Measurements from ENCODE around the gene RALGPS2. TPM values are rescaled to one million over a fixed set of nuclear protein-coding genes. Genes with fewer than 3 reads are reported as not detected.

Gene RALGPS2
- total and polyA plus RNA-seq, 12 donors: 1.4 to 12.8 (median 7.4) TPM

DNA sequence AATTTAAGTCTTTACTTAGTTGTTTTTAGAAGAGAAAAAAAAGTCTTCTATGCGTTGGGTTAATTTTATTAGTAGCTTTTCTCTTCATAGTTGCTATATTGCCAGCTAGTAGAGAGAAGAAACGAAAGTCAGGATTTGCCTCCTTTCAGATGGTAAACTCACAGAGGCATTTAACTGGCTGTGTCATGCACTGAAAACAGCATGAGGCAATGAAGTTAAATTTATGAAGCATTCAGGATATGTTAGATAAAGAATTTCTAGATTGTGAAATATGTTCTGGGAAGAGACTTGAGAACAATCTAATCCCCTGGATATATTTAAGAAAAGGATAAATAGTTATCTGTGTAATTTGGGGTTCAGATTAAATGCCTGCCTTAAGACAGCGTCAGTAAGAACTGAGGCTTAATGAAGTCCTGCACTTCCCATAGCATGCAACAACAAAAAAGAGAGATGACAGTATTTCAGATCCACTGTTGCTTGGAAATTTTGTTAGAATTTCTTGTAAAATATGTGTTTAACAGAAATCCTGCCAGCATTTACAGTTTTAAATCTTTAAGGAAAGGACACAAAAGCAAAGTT is 144.2 kb downstream of the RALGPS2 start:
- intact Hi-C loops (cut with DNase I): loop anchor here in 1 of 10 donors (5.0 kb wide), 1 partner anchor 68 kb away; no protein-coding TSS in a partner anchor
- TF ChIP-seq, protein P1, sequence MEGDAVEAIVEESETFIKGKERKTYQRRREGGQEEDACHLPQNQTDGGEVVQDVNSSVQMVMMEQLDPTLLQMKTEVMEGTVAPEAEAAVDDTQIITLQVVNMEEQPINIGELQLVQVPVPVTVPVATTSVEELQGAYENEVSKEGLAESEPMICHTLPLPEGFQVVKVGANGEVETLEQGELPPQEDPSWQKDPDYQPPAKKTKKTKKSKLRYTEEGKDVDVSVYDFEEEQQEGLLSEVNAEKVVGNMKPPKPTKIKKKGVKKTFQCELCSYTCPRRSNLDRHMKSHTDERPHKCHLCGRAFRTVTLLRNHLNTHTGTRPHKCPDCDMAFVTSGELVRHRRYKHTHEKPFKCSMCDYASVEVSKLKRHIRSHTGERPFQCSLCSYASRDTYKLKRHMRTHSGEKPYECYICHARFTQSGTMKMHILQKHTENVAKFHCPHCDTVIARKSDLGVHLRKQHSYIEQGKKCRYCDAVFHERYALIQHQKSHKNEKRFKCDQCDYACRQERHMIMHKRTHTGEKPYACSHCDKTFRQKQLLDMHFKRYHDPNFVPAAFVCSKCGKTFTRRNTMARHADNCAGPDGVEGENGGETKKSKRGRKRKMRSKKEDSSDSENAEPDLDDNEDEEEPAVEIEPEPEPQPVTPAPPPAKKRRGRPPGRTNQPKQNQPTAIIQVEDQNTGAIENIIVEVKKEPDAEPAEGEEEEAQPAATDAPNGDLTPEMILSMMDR (IDR thresholded peaks at IDR 0.05): no peak
- ATAC-seq (peak in 5 of 8 donors; percentile 53 to 67 (median 61)), DNase-seq (no peak)
- WGBS, 2 donors: 57 to 58% methylated on average over 3 of the region's 3 CpGs
- H3K4me3 ChIP-seq: peak overlapping the region in 9 of 10 donors; percentile 10 to 50 (median 42)
- H3K27me3 ChIP-seq: no peaks in the 10 kb centered on the region
- H3K27ac ChIP-seq: peak overlapping the region in 8 of 10 donors; percentile 9 to 79 (median 48)
- H3K36me3 ChIP-seq: peaks cover 0 to 9% (median 0%) of the 10 kb centered on the region in 9 donors
- peaks cover 0 to 45% (median 16%) of the 10 kb centered on the region in 9 donors for H3K4me1 ChIP-seq
- no peaks in the 10 kb centered on the region for H3K9me3 ChIP-seq

DNA sequence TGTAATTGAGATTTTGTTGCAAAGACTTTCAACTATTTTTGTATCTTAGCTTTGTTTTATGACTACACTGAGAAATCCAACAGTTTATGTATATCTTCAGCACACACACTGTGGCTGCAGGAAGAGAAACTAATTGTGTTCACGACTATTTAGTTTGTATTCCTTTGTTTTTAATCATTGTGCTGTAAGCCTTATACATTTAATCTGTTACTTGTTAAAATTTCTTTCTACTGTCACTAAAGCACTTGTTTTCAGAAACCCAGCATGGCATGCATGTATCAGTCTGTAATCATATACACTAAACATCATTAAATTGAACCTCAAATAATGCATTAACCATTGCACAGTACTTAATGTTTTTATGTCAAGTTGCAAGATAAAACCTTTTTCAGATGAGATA is 145.2 kb downstream of the RALGPS2 start:
- DNase-seq (no peak), ATAC-seq (no peak)
- H3K27me3 ChIP-seq: no peaks in the 10 kb centered on the region
- H3K27ac ChIP-seq: peak overlapping the region in 5 of 10 donors; percentile 18 to 62 (median 53)
- peak overlapping the region in 9 of 10 donors; percentile 10 to 50 (median 42) for H3K4me3 ChIP-seq
- intact Hi-C loops (cut with DNase I): loop anchor here in 4 of 10 donors (5.0 to 10.0 kb wide), 3 partner anchors 62 to 67 kb away; no protein-coding TSS in a partner anchor
- peaks cover 0 to 41% (median 16%) of the 10 kb centered on the region in 9 donors for H3K4me1 ChIP-seq
- TF ChIP-seq, protein P1 (IDR thresholded peaks at IDR 0.05): no peak
- H3K9me3 ChIP-seq: no peaks in the 10 kb centered on the region
- H3K36me3 ChIP-seq: peaks cover 0 to 4% (median 0%) of the 10 kb centered on the region in 9 donors
- WGBS, 2 donors: 53 to 59% methylated on average over 1 of the region's 1 CpG

DNA sequence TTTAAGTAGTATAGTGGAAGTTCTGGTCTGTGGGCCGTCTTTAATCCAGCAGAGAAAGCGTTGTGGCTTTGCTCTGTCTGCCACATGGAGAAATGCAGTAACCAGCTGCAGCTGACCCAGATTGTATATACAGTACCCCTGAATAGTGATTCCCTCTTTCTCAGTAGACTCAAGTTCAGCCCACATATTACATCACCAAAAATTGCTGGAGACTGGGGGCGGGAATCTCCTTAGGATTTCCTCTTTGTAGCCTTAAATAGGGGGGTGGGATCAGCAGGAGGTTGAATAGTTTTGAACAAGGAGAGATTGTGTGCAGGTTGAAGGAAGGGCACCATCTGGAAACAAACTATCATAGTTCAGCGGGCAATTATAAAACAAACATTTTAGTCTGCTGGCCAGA is 145.9 kb downstream of the RALGPS2 start, which contains the start of gene ANGPTL1:
Gene ANGPTL1, minus strand, starts transcription at position 134 of the 400 bp plus-strand sequence. CDS start 5,301 bp downstream, outside the sequence.
- 51 to 56% methylated on average over 4 of the region's 4 CpGs for WGBS, 2 donors
- peak within 1 kb of the TSS in 7 of 10 donors; percentile 6 to 62 (median 35) for H3K27ac ChIP-seq
- ATAC-seq: peak in 6 of 8 donors; percentile 34 to 62 (median 48)

More for the DNA sequence above, 145.9 kb downstream of the RALGPS2 start, which contains the start of gene ANGPTL1:
- Histone ChIP-seq H3K36me3 (no peaks in the 10 kb centered on the region), H3K4me3 (peak within 1 kb of the TSS in 9 of 10 donors; percentile 12 to 50 (median 42)), H3K9me3 (no peaks in the 10 kb centered on the region), H3K4me1 (peaks cover 0 to 41% (median 16%) of the 10 kb centered on the region in 9 donors), H3K27me3 (no peaks in the 10 kb centered on the region)
- intact Hi-C loops (cut with DNase I): loop anchor here in 4 of 10 donors (5.0 to 10.0 kb wide), 3 partner anchors 61 to 66 kb away; no protein-coding TSS in a partner anchor
- DNase-seq: peak in 1 of 2 donors; percentile 12
- TF ChIP-seq, protein P1 (IDR thresholded peaks at IDR 0.05): no peak

All from heart right ventricle (tissue), 16 donors.